GM19351 (cell line): Measurements from ENCODE around the gene MYL10.
"Not testable (repeated sequence)": the region's sequence is repeated elsewhere in the genome, so short reads cannot be mapped to it uniquely, and the experiment has no call there.

Source experiments
- ATAC-seq: cut with Tn5 transposase; IDR thresholded peaks from one replicate; pipeline ENCODE4 v1.9.1; 2021; ENCODE audit warnings: mild to moderate bottlenecking, moderate library complexity; ENCODE audit not compliant: unreplicated experiment

Gene MYL10

DNA sequence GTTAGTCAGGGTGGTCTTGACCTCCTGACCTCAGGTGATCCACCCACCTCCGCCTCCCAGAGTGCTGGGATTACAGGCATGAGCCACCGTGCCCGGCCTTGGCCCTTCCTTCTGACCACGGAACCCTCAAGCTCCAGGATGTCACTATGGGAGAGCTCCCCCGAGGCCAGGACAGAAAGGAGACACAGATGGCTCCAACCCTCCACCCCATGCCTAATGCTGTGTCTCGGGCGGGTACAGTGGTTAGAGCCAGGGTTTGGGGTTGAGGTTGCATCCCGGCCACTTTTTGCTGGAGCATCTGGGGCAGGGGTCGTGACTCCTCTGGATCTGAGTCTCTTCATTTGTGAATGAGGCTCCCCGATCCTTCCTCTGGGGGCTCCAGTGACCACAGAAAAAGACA, 8.1 kb downstream of the MYL10 start:
- ATAC-seq, result no peak

DNA sequence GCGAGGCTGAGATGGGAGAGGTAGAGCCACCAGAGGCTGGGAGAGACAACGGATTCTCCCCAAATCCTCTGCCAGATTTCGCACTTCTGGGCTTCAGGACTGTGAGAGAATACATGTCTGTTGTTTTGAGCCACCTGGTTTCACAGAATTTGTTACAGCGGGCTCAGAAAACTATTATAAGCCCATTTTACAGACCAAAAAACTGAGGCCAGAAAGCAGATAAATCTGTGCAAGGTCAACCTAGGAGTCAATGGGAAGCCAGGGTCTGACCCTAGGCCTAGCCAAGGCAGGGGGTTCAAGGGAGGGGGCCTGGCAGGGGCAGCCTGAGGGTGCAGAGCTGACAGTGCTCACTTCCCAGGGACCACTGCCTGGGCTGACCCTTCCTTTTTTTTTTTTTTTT, 8.7 kb downstream of the MYL10 start:
- ATAC-seq, result no peak

DNA sequence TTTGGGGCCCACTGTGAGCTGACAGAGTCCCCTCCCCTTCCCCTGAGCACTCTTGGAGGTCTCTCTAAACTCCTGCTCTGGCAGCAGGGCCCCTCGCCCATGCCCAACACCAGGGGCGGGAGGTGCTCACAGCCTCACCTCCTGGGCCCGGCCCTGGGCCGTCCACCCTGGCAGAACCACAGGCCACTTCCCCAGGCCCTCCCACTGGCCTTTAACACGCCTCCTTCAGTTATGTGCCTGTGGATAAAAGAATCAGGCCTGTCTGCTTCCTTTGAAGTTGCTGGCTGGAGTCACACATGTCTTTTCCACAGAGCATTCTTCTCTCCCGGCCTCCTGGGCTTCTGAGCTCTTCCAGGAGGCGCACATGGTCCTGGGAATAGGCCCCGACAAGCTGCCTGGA, 10.2 kb downstream of the MYL10 start:
- no peak for ATAC-seq

DNA sequence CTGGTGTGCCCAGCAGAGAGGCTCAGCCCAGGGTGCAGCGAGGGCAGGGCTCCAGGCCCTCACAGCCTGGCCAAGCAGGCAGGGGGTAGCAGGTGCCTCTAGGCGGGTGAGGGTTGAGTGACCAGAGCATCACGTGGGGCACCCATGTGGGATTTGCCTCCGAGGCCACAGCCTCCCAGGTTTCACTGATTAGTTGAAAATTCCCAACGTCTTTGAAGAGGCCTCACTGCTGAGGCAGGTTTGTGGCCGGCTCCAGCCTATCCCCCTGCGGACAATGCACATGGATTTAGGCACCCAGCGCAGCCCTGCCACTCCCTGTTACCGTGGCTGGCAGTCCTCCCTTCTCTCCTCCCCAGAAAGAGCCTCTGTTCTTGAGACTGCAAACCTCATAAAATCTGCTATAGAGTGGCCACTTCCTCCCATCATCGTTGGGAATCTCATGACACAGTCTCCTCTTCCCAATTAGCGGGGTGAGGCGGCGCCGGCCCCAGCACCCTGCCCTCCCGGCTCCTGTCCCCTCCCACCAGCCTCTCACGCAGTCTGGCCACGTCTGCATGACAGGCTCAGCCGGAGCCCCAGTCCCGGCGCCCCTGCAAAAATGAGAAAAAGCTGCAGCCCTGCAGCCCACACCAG, 10.8 kb downstream of the MYL10 start:
- no peak for ATAC-seq

DNA sequence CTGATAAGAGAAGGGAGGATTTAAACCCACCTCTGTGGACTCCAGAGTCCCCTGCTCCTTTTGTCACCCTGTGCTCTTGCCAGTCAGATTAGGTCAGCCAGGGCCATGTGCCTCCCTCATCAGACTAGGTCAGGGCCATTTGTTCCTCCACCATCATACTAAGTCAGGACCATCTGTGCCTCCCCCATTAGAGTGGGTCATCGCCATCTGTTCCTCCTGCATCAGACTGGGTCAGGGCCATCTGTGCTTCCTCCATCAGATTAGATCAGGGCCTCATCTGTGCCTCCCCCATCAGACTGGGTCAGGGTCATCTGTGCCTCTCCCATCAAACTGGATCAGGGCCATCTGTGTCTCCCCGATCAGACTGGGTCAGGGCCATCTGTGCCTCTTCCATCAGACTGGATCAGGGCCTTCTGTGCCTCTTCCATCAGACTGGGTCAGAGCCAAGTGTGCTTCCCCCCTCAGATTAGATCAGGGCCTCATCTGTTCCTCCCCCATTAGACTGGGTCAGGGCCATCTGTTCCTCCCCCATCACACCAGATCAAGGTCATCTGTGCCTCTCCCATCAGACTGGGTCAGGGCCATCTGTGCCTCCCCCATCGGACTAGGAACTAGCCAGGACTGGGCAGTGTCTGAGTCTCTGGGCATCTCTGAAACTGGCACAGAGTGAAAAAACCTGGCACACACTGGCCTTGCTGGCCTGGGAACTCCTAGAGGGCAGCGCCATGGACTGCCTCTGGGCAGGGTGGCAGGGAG, 11.5 kb downstream of the MYL10 start:
- no peak for ATAC-seq

DNA sequence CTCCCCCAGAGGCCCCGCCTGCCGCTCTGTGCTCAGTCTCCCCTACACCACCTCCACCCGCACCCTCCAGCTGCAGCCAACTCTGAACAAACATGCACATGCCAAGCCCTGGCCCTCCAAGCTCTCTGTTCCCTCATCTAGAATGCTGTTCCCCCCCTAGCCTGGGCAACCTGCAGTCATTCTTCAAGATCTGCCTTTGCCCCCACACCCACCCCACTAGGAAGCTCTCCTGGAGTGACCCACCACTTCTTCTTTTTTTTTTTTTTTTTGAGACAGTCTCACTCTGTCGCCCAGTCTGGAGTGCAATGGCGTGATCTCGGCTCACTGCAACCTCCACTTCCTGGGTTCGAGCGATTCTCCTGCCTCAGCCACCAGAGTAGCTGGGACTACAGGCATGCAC, 13.7 kb downstream of the MYL10 start:
- ATAC-seq, result no peak

DNA sequence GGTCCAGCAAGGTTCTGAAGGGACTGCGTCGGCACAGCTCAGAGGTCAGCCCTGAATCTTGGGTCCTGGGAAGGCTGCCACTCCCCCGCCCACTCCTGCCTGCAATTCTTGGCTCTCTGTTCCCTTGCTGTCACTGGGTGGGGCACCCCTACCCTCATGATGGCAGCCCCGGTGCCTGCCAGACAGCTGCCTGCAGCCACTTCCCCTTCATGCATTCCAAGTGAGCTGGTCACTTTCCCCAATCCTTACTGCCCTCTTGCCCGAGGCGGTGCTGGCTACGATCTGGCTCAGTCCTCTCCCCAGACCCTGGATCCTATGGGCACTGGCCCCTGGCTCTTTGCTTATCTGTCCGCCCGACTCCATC, 14.2 kb downstream of the MYL10 start:
- no peak for ATAC-seq

DNA sequence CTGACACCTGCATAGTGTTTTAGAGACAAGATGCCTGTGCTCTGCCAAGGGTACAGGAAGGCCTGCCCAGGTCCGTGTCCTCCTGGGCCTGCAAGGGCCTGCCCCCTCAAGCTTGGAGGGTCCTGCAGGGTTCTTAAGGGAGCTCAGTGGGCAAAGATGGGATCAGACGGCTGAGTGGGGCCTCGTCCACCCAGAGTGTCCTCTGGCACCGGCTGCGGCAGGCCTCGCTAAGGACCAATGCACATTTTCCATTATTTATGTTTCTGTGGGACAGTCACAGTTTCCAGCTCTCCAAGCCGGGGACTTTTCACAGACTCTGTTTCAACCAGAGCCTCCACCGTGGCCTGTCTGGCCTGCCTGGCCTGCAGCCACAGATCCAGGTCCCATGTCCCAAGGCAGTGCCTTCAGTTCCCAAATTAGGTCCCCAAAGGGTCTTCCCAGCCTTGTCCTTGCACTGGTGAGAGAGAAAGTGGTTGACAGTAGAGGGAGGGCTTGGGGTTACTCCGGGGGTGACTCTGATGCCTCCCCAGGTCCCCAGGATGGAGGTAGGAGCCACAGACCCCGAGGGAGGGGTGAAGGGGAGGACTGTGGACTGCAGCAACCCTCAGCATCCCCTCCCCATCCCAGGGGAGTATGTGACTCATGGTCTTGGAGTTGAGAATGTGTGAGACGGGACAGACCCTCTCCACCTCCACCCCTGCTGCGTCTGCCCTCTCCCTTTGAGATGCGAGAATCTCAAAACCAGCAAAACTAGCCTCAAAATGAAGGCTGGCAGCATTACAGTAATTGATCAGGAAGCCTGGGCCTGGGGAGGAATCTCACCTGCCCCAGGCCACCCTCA, 14.8 kb downstream of the MYL10 start:
- ATAC-seq, result no peak

DNA sequence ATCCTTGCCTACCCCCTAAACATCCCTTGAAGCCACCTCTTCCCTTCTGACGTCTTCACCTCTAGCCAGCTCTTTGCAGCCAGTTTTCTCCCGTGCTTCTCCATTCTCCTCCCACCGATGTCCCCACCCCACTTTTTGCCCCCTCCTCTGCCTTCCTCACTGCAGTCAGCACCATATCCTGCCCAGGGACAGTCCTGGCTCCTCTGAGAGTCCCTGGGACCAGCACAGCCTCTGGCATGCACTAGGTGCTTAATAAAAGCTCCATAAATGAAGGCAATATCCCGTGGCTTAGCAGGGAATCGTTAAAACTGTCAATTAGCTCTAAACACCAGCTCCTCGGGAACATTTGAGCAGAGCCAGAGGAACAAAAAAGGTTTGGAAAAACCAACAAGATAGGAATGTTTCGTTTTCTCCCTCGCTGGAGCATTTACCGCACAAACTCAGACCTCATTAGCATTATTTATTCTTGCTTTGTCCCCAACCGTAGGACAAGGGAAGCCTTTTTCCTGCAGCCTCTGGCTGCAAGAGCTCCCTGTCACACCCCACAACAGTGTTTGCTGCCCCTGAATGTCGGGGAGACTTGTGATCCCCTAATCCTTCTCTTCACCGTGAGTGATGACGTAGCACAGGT, 16.1 kb downstream of the MYL10 start:
- ATAC-seq, result no peak

DNA sequence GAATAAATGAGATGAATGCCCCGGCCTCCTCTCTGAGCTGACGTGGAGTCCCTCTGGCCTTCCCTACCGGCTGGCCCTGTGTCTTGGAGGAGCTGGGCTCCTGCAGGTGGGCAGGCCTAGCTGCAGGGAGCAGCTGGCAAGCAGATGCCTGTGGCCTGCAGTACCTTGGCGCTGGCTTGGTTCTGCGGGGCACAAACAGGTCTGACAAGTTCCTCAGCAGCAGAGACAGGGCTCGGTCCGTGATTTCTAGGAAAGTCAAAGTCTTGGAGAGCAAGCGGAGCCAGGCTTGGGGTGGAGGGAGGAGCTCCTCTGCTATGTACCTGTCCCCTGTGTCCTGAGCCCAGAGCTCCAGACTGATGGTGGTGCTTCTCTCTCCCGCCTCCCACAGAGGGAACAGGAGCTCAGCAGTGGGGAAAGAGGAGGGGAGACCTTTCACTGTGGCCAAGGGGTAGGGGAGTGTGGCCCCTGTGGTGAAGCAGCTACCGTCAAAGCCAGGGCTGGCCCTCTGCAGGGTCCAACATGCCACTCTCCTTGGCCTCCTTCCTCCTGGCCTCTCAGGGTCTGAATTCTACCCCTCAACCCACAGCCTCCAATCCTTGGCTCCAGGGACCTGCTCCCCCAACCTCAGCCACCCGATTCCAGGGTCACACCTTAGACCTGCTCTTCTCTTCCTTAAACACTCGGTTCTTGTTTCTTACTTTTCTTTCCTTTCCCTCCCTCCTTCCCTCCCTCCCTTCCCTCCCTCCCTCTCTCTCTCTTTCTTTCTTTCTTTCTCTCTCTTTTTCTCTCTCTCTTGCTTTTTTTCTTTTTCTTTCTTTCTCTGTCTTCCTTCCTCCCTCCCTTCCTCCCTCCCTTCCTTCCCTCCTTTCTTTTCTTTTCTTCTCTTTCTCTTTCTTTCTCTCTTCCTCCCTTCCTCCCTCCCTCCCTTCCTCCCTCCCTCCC, 20.1 kb downstream of the MYL10 start:
- ATAC-seq, result no peak

DNA sequence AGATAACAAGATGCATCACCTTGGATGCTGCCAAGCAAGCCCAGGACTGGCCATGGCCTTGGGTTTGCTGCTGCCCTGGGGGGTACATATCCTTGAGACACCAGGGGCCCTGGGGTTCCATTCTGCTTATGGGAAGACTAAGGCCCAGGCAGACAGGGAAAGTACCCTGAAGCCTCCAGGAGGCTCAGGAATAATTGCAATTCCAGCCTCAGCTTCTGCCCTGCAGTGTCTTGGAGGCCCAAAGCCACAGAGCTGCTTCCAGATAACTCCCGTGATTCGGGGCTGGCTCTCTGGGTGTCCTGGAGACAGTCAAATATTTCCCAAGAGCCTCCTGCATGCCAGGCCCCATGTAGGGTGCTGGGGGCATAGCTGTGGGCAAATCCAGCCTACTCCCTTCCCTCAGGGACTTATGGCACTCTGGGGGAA, 22.6 kb downstream of the MYL10 start:
- ATAC-seq, result no peak

DNA sequence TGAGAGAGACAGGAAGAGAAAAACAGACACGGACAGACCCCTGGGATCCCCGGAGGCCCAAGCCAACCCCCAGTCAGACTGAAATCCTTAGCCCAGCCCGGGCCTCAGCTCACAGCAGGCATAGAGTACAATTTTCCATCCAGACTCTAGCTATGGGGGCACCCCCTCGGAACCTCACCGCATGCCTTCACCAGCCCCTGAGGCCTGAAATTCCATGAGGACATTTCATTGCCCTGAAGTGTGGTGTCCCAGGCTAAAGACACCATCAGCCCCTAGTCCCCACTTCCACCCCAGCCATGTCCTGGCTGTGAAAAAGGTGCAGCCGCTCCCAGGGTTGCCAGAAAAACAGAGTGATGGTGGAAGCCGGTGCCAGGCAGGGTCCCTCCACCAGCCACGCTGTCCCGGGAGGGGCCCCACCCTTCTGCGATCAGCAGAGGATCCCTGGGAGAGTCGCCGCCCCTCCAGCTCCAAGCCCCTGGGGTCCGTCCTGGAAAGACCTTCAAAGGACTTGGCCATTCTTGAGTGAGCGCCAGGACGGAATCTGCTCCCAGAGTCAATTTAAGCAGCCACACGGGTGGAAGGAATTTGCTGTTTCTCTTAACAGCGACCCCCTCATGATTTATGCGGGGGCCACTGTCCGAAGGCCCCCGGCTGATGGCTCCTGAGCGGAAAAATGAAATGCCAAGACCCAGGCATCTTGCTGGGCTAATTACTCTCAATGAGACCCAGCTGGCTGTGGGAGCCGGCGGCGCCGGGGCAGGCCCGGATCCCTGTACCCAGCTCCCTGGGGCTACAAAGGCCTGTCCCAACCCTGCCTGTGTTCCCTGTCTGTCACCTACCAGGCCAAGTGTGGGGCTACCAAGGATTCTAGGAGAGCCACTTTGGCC, 23.2 kb downstream of the MYL10 start:
- ATAC-seq, result no peak

DNA sequence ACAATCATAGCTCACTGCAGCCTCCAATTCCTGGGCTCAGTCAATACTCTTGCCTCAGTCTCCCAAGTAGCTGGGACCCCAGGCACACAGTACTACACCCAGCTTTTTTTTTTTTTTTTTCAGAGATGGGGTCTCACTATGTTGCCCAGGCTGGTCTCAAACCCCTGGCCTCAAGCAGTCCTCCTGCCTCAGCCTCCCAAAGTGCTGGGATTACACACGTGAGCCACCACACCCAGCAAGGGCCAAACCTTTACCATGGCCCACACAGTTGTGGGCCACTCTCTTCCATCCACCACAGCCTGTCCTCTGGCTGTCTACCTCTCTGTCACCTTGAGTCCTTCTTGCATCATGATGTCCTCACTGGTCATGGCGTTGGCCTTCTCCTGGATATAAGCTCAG, 24.2 kb downstream of the MYL10 start:
- ATAC-seq, result not testable (repeated sequence)

DNA sequence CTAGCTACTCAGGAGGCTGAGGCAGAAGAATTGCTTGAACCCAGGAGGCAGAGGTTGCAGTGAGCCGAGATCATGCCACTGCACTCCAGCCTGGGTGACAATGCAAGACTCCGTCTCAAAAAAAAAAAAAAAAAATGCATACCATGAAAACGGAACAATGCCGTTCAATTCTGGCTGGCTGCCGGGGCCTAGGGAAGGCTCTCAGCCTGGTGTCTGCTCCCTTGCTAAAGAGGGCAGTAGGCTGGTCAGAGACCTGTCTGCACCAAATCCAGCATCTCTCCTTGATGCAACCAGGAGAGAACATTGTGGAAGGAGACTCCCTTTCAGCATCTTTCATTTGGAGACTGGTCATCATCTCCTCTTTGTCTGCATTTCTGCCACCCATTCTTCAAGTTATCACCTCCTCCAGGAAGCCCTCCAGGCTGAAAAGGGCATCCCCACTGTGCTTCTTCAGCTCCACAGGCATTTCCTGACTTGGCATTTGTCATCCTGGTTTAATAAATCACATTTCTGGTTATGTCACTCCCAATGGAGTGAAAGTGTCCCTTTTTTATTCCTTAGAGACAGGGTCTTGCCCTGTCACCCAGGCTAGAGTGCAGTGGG, 24.7 kb downstream of the MYL10 start:
- no peak for ATAC-seq

DNA sequence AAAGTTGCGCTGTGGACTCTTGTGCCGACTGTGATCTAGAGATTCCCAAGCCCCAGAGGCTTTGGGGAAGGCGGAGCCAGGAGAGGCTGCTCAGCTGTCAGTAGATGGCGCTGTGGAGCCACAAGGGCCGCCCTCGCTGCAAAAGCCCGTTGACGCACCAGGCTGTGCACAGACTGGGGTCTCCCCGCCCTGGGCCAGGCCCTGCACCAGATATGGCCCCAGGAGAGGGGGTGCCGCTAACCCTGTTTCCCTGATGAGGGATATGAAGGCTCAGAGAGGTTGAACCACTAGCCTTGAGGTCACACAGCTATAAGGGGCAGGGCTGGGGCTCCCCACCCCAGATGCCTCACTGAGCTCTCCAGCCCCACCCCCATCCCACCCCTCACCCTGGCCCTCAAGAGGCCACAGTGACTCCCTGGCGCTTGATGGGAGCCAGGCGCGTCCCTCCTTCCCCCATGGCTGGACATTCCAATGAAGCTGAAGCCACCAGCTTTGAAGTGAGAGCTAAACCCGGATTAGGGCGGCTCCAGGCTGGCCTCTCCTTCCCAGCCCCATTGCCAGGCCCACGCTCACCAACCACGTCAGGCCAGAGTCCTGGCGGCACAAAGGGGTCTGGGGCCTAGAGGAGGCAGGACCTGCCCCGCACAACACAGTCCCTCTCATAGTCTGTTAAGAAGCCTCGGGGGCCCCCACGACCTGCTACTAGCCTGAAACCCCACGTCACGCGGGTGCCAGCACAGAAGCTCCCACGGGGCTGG, 26.4 kb downstream of the MYL10 start:
- ATAC-seq, result no peak

DNA sequence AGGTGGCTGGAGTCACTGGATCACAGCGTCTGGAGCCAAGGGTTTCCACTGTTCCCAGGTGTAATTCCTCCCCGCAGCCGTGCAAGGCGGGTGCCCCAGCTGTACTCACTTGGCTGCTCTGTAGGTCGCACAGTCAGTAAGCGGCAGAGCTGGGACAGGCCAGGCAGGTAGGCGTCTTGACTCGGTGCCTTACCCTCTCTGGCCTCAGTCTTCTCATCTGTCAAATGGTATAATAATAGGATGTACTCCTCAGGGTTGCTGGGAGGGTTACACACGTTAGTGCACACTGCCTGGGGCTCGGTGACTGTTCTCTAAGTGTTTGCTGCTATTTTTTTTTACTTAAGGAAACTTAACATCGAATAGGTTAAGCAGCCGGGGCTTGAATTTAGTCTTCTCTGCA, 27.0 kb downstream of the MYL10 start:
- ATAC-seq, result no peak

DNA sequence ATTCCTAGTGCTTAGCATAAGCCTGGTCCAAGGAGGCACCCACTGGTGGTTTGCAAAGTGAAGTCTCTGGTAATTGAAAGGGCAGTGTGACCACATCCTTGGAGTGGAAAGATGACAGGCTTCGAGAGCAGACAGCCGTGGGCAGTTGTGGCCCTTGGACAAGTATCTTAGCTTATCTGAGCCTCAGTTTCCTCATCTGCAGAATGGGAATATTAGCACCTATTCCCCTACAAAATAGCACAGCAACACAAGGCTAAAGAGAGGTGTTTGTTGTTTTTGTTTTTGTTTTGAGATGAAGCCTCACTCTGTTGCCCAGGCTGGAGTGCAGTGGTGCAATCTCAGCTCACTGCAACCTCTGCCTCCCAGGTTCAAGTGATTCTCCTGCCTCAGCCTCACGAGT, 29.3 kb downstream of the MYL10 start:
- no peak for ATAC-seq
